Lower leg skin (tissue), 3 donors: ENCODE measurements around the gene SMOC2.

ENCODE experiments used
- CTCF ChIP-seq, 3 donors: fragments of 450-650 bp; IDR thresholded peaks; one replicate each; pipeline ENCODE4 v1.5.1; 2016; ENCODE audit warnings: antibody characterized with exemption in 3 of 3, mild to moderate bottlenecking in 3 of 3, moderate library complexity in 2 of 3
- POLR2A ChIP-seq, 2 donors: fragments of 450-650 bp; IDR thresholded peaks; one replicate each; pipeline ENCODE4 v1.6.1; 2016 to 2017; ENCODE audit warnings: antibody characterized with exemption in 2 of 2, mild to moderate bottlenecking in 1 of 2, moderate library complexity in 1 of 2

- TF ChIP-seq CTCF (IDR thresholded peaks at IDR 0.05) (no peak), POLR2A (IDR thresholded peaks at IDR 0.05) (no peak)
These were observed 44.8 kb downstream of the SMOC2 start for GRCh38 chr6:168485818-168486217.
